GM12878 (cell line): ENCODE measurements around the gene CLDN19. TPM values are rescaled to one million over a fixed set of nuclear protein-coding genes. Genes with fewer than 3 reads are reported as not detected.

Source experiments
- ATAC-seq: fragments of 200-7000 bp; cut with Tn5 transposase; 3 replicates; pipeline ENCODE4 v1.9.1; 2020; ENCODE audit warnings: mild to moderate bottlenecking, moderate library complexity
- BruUV-seq: library from RNA; stranded (reverse); fragments of 400-500 nt; replicated peaks from 2 replicates; lab custom pipeline; 2021; lab: Mats Ljungman, UMichigan
- CTCF ChIA-PET: fragments of 300-600 bp; sonication (Branson Sonifier 250); formaldehyde crosslinking; extraction: SDS; loops from one replicate; lab custom pipeline; 2021; ENCODE audit warnings: inconsistent platforms; lab: Yijun Ruan, JAX
- POLR2A ChIA-PET: fragments of 350-600 bp; formaldehyde crosslinking; extraction: SDS; loops from one replicate; lab custom pipeline; 2021; ENCODE audit warnings: inconsistent platforms; lab: Charles Lee
- RAD21 ChIA-PET: fragments of 300-600 bp; sonication (Branson Sonifier 250); formaldehyde crosslinking; loops from one replicate; lab custom pipeline; 2023; ENCODE audit warnings: antibody characterized with exemption; ENCODE audit not compliant: unreplicated experiment; lab: Charles Lee
- SMC1A ChIA-PET: fragments of 300-600 bp; sonication (Branson Sonifier 250); formaldehyde crosslinking; loops from one replicate; lab custom pipeline; 2023; ENCODE audit not compliant: unreplicated experiment, uncharacterized antibody; lab: Charles Lee
- DNase-seq: peaks from one replicate; pipeline ENCODE4 v3.0.0-alpha.2; 2011; ENCODE audit warnings: low read depth, low spot score
- FAIRE-seq: peaks from 3 replicates; lab custom pipeline; 2011; peaks lifted over from hg19 to GRCh38; lab: Jason Lieb, UNC
- H2AFZ ChIP-seq: 2 replicates; pipeline ENCODE4 v1.6.0; 2011; ENCODE audit warnings: low read depth, low read length, control low read depth; ENCODE audit not compliant: control insufficient read depth
- H3K27ac ChIP-seq: 2 replicates; pipeline ENCODE4 v1.5.1; 2011; ENCODE audit warnings: control low read depth; ENCODE audit not compliant: control insufficient read depth, insufficient read depth
- H3K27me3 ChIP-seq, 2 experiments: replicated peaks in 1 of 2; 2 replicates each; pipeline versions ENCODE4 v1.6.0 to v1.6.1; 2011; ENCODE audit warnings: low read length in 1 of 2; ENCODE audit not compliant: control insufficient read depth in 2 of 2, insufficient read depth in 2 of 2
- H3K36me3 ChIP-seq, 2 experiments: 2 replicates each; pipeline ENCODE4 v1.5.1; 2011; ENCODE audit warnings: low read length in 1 of 2; ENCODE audit not compliant: control insufficient read depth in 2 of 2, insufficient read depth in 2 of 2
- H3K4me1 ChIP-seq: 2 replicates; pipeline ENCODE4 v1.6.1; 2011; ENCODE audit warnings: mild to moderate bottlenecking, low read length, moderate library complexity, mixed read lengths; ENCODE audit not compliant: control insufficient read depth, insufficient read depth
- H3K4me2 ChIP-seq: 2 replicates; pipeline ENCODE4 v1.6.0; 2011; ENCODE audit warnings: control low read depth; ENCODE audit not compliant: control insufficient read depth, insufficient read depth
- H3K4me3 ChIP-seq: fragments of 200-600 bp; sonication (generic); 2 replicates; pipeline ENCODE4 v1.5.1; 2016
- H3K79me2 ChIP-seq: 2 replicates; pipeline ENCODE4 v1.6.0; 2011; ENCODE audit warnings: low read length; ENCODE audit not compliant: control insufficient read depth, insufficient read depth
- H3K9ac ChIP-seq: 2 replicates; pipeline ENCODE4 v1.8.0; 2011; ENCODE audit warnings: low read length, control low read depth, mixed read lengths; ENCODE audit not compliant: control insufficient read depth, insufficient read depth
- H3K9me3 ChIP-seq: replicated peaks from 3 replicates; pipeline ENCODE4 v1.5.1; 2011; ENCODE audit warnings: mild to moderate bottlenecking, low read length; ENCODE audit not compliant: control insufficient read depth, insufficient read depth
- H4K20me1 ChIP-seq: 2 replicates; pipeline ENCODE4 v1.6.0; 2011; ENCODE audit not compliant: control insufficient read depth, insufficient read depth
- CBFB ChIP-seq: IDR thresholded peaks from 2 replicates; pipeline ENCODE4 v1.6.1; 2016; ENCODE audit warnings: antibody characterized with exemption, low read depth
- CHD2 ChIP-seq: IDR thresholded peaks from 2 replicates; pipeline ENCODE4 v1.6.1; 2011; ENCODE audit warnings: low read depth, low read length, improper control_type of control experiment, borderline replicate concordance
- FOXM1 ChIP-seq: IDR thresholded peaks from 2 replicates; pipeline ENCODE4 v1.6.1; 2012; ENCODE audit warnings: low read depth, mild to moderate bottlenecking, inconsistent platforms, low read length, moderate library complexity
- JUND ChIP-seq: IDR thresholded peaks from 2 replicates; pipeline ENCODE4 v1.6.1; 2012; ENCODE audit warnings: low read depth, mild to moderate bottlenecking, low read length, improper control_type of control experiment, moderate library complexity
- MEF2B ChIP-seq: fragments of 450-650 bp; IDR thresholded peaks from 2 replicates; pipeline ENCODE4 v1.6.1; 2018; ENCODE audit warnings: mild to moderate bottlenecking, moderate library complexity; ENCODE audit not compliant: partially characterized antibody, poor library complexity, severe bottlenecking
- MTA3 ChIP-seq: IDR thresholded peaks from 2 replicates; pipeline ENCODE4 v1.6.1; 2012; ENCODE audit warnings: low read length, inconsistent platforms, borderline replicate concordance
- NFYA ChIP-seq: IDR thresholded peaks from 2 replicates; pipeline ENCODE4 v1.6.1; 2011; ENCODE audit warnings: low read depth, mild to moderate bottlenecking, low read length, improper control_type of control experiment, borderline replicate concordance
- SIX5 ChIP-seq: IDR thresholded peaks from 2 replicates; pipeline ENCODE4 v1.6.1; 2011; ENCODE audit warnings: mild to moderate bottlenecking, low read depth, low read length, moderate library complexity; ENCODE audit not compliant: severe bottlenecking
- SUZ12 ChIP-seq: fragments of 200-600 bp; sonication (generic); IDR thresholded peaks from one replicate; pipeline ENCODE4 v1.6.1; 2018; ENCODE audit warnings: antibody characterized with exemption, mild to moderate bottlenecking; ENCODE audit not compliant: unreplicated experiment
- TBL1XR1 ChIP-seq: IDR thresholded peaks from 2 replicates; pipeline ENCODE4 v1.6.1; 2012; ENCODE audit warnings: low read depth, low read length, improper control_type of control experiment
- ZNF217 ChIP-seq: fragments of 450-650 bp; IDR thresholded peaks from 2 replicates; pipeline ENCODE4 v1.6.1; 2017; ENCODE audit warnings: antibody characterized with exemption, mild to moderate bottlenecking
- ZNF24 ChIP-seq: fragments of 450-650 bp; IDR thresholded peaks from 2 replicates; pipeline ENCODE4 v1.6.1; 2017; ENCODE audit warnings: antibody characterized with exemption, mild to moderate bottlenecking
- WGBS: methylation state at CpG from one replicate; pipeline ENCODE4 v1.1.6; 2016; ENCODE audit warnings: low lambda C conversion rate; ENCODE audit not compliant: insufficient replicate concordance, insufficient coverage; ENCODE audit errors: missing lambda C conversion rate; 5-methylcytosine and 5-hydroxymethylcytosine counted together
- in situ Hi-C: fragments of 300-500 bp; cut with MboI; formaldehyde crosslinking; loops from 9 replicates; pipeline ENCODE4 v1.14.3; 2018; ENCODE audit warnings: mixed read lengths
- intact Hi-C: fragments of 100-400 bp; cut with micrococcal nuclease; formaldehyde crosslinking; loops from one replicate; pipeline ENCODE4 v1.14.2; 2022; ENCODE audit not compliant: unreplicated experiment
- polyA plus RNA-seq, 11 experiments: library from polyadenylated mRNA; depleted of rRNA in 4 of 11; unstranded in 6 of 11; stranded (reverse) in 5 of 11; fragments of >200 nt; fragmentation: Nextera tagmentation in 4 of 11; fragmentation: Illumina TruSeq in 1 of 11; extraction: Ambion mirVana in 4 of 11; extraction: Trizol in 1 of 11; gene quantifications; 1 replicate in 1 of 11; 2 replicates in 10 of 11; pipeline versions ENCODE4 v1.2.1 to v1.2.3, GENCODE V29; 2011 to 2016; ENCODE audit warnings: inconsistent platforms in 2 of 11, missing spikeins in 2 of 11, low read depth in 1 of 11
- total RNA-seq, 4 experiments: library from RNA; depleted of rRNA in 3 of 4; stranded (reverse); fragments of >200 nt in 3 of 4; fragmentation: Illumina TruSeq in 1 of 4; extraction: Trizol in 1 of 4; gene quantifications; 2 replicates each; pipeline versions ENCODE4 v1.2.1 to v1.2.3, GENCODE V29; 2013 to 2021
- TF ChIP-seq, protein P1 (sequence below): fragments of 450-650 bp; formaldehyde crosslinking; IDR thresholded peaks from 2 replicates; pipeline ENCODE4 v1.5.0; 2022; ENCODE audit warnings: mild to moderate bottlenecking, missing genetic modification characterization
- TF ChIP-seq, protein P2 (sequence below): IDR thresholded peaks from 2 replicates; pipeline ENCODE4 v1.6.1; 2012; ENCODE audit warnings: low read depth, low read length, improper control_type of control experiment

CLDN19 gene
- total and polyA plus RNA-seq, 10 of the 15 experiments (the other 5 are each of a cell fraction or from before 2014, with no cell fraction given) = not detected

DNA sequence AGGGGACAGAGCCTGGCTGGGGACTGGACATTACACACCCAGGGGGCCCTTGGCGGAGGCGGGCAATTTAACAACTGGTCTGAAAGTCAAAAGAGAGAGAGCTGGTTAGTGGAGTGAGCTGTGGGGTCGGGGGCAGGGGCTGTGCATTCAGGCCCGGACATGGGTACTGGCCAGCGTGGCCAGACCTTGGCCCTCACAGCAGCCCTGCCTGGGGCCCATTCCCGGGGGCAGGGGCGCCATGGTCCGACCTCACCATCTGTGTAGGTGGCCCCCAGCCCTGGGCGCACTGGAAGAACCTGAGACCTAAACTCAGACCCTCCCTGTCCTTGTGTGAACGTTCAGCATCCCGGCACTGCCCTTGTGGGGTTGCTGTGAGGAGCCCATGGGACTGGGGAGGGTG is 5.0 kb downstream of the CLDN19 start (continued):
- TF ChIP-seq MTA3 (no peak), MEF2B (no peak)

GRCh38 chr1:42734201-42735035 is 5.6 kb downstream of the CLDN19 start:
- H4K20me1 ChIP-seq = no peaks in the 10 kb centered on the region
- ChIA-PET RAD21 (no interaction called here), SMC1A (no interaction called here), CTCF (no interaction called here), POLR2A (no interaction called here)
- no peaks in the 10 kb centered on the region for H3K27me3 ChIP-seq
- intact Hi-C loops = no loop called here
- no peaks in the 10 kb centered on the region for H3K79me2 ChIP-seq
- no peak overlapping the region for H2AFZ ChIP-seq
- no peak overlapping the region for H3K9ac ChIP-seq
- no peak overlapping the region for H3K27ac ChIP-seq
- no peak overlapping the region for H3K4me2 ChIP-seq
- FAIRE-seq = no peak
- no peak for ATAC-seq
- no peak overlapping the region for H3K4me3 ChIP-seq
- BruUV-seq = no TSS peak
- no peaks in the 10 kb centered on the region for H3K36me3 ChIP-seq
- in situ Hi-C loops = loop anchor here (10.0 kb wide), 1 partner anchor 140 kb away; no protein-coding TSS in a partner anchor
- DNase-seq = no peak
- 29% methylated on average over 7 of the region's 7 CpGs for WGBS
- H3K9me3 ChIP-seq = no peaks in the 10 kb centered on the region
- H3K4me1 ChIP-seq = peaks cover 11% of the 10 kb centered on the region
- TF ChIP-seq JUND (no peak), NFYA (no peak), FOXM1 (no peak), TBL1XR1 (no peak), ZNF217 (no peak), SIX5 (no peak), SUZ12 (no peak), CBFB (no peak), CHD2 (no peak), ZNF24 (no peak)
- TF ChIP-seq, protein P1, sequence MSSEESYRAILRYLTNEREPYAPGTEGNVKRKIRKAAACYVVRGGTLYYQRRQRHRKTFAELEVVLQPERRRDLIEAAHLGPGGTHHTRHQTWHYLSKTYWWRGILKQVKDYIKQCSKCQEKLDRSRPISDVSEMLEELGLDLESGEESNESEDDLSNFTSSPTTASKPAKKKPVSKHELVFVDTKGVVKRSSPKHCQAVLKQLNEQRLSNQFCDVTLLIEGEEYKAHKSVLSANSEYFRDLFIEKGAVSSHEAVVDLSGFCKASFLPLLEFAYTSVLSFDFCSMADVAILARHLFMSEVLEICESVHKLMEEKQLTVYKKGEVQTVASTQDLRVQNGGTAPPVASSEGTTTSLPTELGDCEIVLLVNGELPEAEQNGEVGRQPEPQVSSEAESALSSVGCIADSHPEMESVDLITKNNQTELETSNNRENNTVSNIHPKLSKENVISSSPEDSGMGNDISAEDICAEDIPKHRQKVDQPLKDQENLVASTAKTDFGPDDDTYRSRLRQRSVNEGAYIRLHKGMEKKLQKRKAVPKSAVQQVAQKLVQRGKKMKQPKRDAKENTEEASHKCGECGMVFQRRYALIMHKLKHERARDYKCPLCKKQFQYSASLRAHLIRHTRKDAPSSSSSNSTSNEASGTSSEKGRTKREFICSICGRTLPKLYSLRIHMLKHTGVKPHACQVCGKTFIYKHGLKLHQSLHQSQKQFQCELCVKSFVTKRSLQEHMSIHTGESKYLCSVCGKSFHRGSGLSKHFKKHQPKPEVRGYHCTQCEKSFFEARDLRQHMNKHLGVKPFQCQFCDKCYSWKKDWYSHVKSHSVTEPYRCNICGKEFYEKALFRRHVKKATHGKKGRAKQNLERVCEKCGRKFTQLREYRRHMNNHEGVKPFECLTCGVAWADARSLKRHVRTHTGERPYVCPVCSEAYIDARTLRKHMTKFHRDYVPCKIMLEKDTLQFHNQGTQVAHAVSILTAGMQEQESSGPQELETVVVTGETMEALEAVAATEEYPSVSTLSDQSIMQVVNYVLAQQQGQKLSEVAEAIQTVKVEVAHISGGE (CRISPR knock-in tag) = no peak
- TF ChIP-seq, protein P2, sequence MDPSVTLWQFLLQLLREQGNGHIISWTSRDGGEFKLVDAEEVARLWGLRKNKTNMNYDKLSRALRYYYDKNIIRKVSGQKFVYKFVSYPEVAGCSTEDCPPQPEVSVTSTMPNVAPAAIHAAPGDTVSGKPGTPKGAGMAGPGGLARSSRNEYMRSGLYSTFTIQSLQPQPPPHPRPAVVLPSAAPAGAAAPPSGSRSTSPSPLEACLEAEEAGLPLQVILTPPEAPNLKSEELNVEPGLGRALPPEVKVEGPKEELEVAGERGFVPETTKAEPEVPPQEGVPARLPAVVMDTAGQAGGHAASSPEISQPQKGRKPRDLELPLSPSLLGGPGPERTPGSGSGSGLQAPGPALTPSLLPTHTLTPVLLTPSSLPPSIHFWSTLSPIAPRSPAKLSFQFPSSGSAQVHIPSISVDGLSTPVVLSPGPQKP = no peak
